K562 treated with DMSO at 1 percent for 4 hours (cell line): ENCODE measurements around the gene GPR4. TPM values are rescaled to one million over a fixed set of nuclear protein-coding genes. Genes with fewer than 3 reads are reported as not detected.

Experiments
- total RNA-seq: library from RNA; unstranded; fragments of 300-600 nt; gene quantifications from 2 replicates; pipeline ENCODE4 v1.2.3, GENCODE V29; 2022; ENCODE audit not compliant: insufficient read depth

The GPR4 gene
- total RNA-seq: not detected in 2 replicates

DNA sequence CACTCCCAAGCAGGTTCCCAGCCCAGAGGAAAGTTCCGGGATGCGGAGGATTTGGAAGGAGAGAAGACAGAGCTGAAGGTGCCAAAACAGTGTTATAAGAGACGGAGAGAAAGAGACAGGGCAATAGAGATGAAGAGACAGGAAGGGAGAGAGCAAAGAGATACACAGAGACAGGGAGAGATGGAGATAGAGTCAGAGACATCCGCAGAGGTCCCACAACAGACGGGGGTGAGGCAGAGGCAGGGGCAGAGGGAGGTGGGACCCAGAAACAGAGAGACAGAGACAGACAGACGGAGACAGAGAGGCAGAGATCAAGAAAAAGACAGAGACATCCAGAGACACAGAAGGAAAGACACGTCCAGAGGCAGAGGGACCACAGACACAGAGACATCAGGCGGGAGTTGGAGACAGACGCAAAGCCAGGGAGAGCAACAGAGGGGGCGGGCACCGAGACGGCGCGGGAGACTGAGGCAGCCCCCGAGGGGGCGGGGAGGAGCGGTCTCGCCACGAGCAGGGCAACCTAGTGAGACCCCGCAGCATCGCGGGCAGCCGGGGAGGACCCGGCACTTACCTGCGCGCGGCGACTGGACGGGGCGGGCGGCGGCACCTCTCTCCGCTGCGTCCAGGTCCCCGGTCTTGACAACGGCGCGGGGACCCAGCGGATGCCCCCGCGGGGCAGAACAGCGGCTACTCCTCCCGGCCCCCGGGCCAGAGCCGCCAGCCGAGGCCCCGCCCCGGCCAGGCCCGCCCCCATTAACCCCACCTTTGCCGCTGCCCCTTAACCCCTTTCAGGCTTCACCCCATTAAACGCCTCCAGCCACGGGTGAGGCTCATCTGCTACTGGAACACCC, at the start of gene GPR4:
Gene GPR4, minus strand, starts transcription at position 689 of the 851 bp plus-strand sequence. CDS start 10,346 bp downstream, outside the sequence.

DNA sequence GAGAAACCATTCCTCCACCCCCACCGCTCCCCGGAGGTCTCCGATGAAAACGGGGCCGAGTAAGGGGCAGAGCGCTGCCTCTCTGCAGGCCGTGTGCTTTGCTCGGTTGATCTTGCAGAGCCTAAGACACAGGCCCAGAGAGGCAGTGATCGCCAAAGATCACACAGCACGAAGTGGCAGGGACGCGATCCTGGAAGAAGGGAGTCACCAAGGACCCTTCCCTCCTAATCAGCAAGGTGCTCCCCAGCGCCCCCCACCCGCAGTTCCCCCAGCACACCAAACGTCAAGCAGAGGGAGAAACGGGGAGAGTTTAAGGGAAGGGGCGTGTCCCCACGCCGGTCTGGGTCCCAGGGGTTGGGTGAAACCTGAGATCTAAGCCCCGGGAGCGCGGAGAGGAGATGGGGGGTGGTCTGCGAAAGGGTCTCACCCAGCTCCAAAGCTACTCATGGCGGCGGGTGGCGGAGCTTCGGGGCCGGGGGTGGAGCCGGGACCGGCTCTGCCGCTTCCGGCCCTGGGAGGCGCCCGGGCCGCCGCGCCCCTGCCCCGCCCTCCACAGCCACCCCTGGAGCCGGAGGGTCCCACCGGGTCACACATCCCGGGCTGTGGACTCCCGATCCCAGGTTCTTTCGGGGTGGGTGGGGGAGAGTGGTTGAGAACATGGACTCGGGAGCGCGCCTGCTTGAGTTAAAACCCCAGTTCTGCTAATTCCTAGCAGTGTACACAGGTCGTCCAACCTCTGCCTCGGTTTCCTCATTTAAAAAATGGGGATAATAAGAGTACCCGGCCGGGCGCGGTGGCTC, 37.1 kb upstream of the GPR4 start, which contains the start of gene EML2:
Gene EML2, minus strand, starts transcription at position 468 of the 800 bp plus-strand sequence. Its CDS starts 21 bp downstream, at position 447.

DNA sequence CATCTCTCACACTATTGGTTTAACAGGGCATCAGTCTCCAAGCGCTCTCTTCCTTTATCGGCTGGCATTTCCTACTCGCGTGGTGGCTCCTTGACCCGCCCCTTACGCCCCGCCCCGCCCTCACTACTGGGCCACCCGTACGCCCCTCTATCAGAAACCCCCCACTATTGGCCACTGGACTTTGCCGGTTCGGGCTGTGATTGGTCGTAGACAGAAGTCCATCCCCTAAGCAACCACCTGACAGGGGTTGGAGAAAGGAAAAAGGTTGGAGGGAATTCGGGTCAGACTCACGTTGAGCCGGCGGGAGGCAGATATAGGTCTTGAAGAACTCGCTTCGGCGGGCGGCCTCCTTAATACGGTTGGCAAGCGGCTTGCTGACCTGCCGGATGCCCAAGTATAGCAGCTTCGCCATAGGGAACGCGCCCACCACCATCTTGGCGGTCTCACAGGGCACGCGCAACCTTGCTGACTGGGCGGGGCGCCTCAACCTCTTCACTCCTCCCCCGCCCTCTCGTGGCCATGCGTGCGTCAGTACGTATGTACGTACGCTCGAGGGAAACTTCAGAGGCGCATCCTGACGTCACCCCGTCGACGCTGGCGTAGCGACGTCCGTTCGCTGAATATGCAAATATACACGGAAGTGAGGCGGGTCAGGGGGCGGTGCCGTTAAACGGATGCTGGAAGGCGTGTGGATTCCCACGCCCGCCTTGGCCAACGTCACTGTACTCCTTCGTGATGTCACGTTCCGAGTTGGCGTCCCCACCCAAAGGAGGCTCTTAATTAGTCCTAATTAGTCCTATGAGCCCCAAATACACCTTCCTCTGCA, 17.5 kb downstream of the GPR4 start, which contains the start of gene OPA3:
Gene OPA3, minus strand, starts transcription at position 471 of the 826 bp plus-strand sequence. Its CDS starts 38 bp downstream, at position 433.

Other genes starting within 250 kb of the GPR4 start
- gene ERCC2, start 231.6 kb downstream of the GPR4 start, total RNA-seq: 26.3 and 27.2 TPM in 2 replicates
- gene PPP1R13L, start 197.1 kb downstream of the GPR4 start, total RNA-seq: 15.9 and 26.6 TPM in 2 replicates
- gene POLR1G, start 195.6 kb downstream of the GPR4 start, total RNA-seq: 2.8 and 2.9 TPM in 2 replicates
- gene ERCC1, start 178.3 kb downstream of the GPR4 start, total RNA-seq: 53.4 and 72.7 TPM in 2 replicates
- 1.0 and 2.9 TPM in 2 replicates for gene FOSB, start 134.2 kb downstream of the GPR4 start, total RNA-seq
- 56.5 and 60.3 TPM in 2 replicates for gene RTN2, start 105.2 kb downstream of the GPR4 start, total RNA-seq
- gene PPM1N, start 103.8 kb downstream of the GPR4 start, total RNA-seq: 12.6 and 14.2 TPM in 2 replicates
- 91.0 and 99.4 TPM in 2 replicates for gene VASP, start 94.7 kb downstream of the GPR4 start, total RNA-seq
- 5.3 and 15.5 TPM in 2 replicates for gene OPA3, start 17.4 kb downstream of the GPR4 start, total RNA-seq
- 48.9 and 83.8 TPM in 2 replicates for gene EML2, start 37.2 kb upstream of the GPR4 start, total RNA-seq
- 11.7 and 15.8 TPM in 2 replicates for gene GIPR, start 66.0 kb upstream of the GPR4 start, total RNA-seq
- gene SNRPD2, start 89.7 kb upstream of the GPR4 start, total RNA-seq: 823 and 893 TPM in 2 replicates
- gene QPCTL, start 90.5 kb upstream of the GPR4 start, total RNA-seq: 22.5 and 31.7 TPM in 2 replicates
- 16.7 TPM in 2 replicates for gene FBXO46, start 128.7 kb upstream of the GPR4 start, total RNA-seq
- gene MEIOSIN, start 131.2 kb upstream of the GPR4 start, total RNA-seq: 0.28 and 0.44 TPM in 2 replicates
- 18.3 and 23.1 TPM in 2 replicates for gene SIX5, start 167.0 kb upstream of the GPR4 start, total RNA-seq
- 40.1 and 61.8 TPM in 2 replicates for gene DMPK, start 180.3 kb upstream of the GPR4 start, total RNA-seq
- 32.7 and 43.6 TPM in 2 replicates for gene DMWD, start 190.6 kb upstream of the GPR4 start, total RNA-seq
- gene RSPH6A, start 213.1 kb upstream of the GPR4 start, total RNA-seq: 0.44 and 1.2 TPM in 2 replicates